ENCODE results near the gene EIF5B.
A peak's percentile ranks its signal among the peaks of the same experiment; 100 is the strongest.
"Not testable (repeated sequence)": the region's sequence is repeated elsewhere in the genome, so short reads cannot be mapped to it uniquely, and the experiment has no call there.

Gene EIF5B

GRCh38 chr2:99337113-99338028 is at the start of gene EIF5B:
Gene EIF5B, plus strand, starts transcription at chr2:99337389. Its CDS starts 166 bp downstream, at chr2:99337555.
- peak; percentile 90 for DNase-seq

GRCh38 chr2:99297994-99298393 is 39.2 kb upstream of the EIF5B start:
- no peak for DNase-seq

- no peak for DNase-seq
Observed at GRCh38 chr2:99299580-99299979, 37.6 kb upstream of the EIF5B start.

GRCh38 chr2:99301097-99301496 is 36.1 kb upstream of the EIF5B start, which contains the start of gene LYG1:
Gene LYG1, minus strand, starts transcription at chr2:99301197. Its CDS starts 5,527 bp downstream, at chr2:99295670.
- DNase-seq = not testable (repeated sequence)

- no peak for DNase-seq
Observed at GRCh38 chr2:99317161-99317872, 19.9 kb upstream of the EIF5B start.

GRCh38 chr2:99317873-99318200 is 19.4 kb upstream of the EIF5B start:
- not testable (repeated sequence) for DNase-seq

GRCh38 chr2:99325384-99325783 is 11.8 kb upstream of the EIF5B start:
- DNase-seq = no peak

GRCh38 chr2:99335911-99336803 is 1.0 kb upstream of the EIF5B start, which contains the start of gene TXNDC9:
Gene TXNDC9, minus strand, starts transcription at chr2:99336333. Its CDS starts 3,123 bp downstream, at chr2:99333210.
- DNase-seq = peak; percentile 99

- DNase-seq = peak; percentile 83
Observed at GRCh38 chr2:99336804-99337112, 431 bp upstream of the EIF5B start.

- DNase-seq = peak; percentile 31
Observed at GRCh38 chr2:99338029-99338585, 918 bp downstream of the EIF5B start.

GRCh38 chr2:99340669-99341236 is 3.6 kb downstream of the EIF5B start:
- DNase-seq = no peak

- no peak for DNase-seq
Observed at GRCh38 chr2:99342536-99342935, 5.3 kb downstream of the EIF5B start.

- not testable (repeated sequence) for DNase-seq
Observed at GRCh38 chr2:99345446-99345845, 8.3 kb downstream of the EIF5B start.

- DNase-seq = no peak
Observed at GRCh38 chr2:99346218-99346617, 9.0 kb downstream of the EIF5B start.

GRCh38 chr2:99348173-99348572 is 11.0 kb downstream of the EIF5B start:
- no peak for DNase-seq

GRCh38 chr2:99350194-99350593 is 13.0 kb downstream of the EIF5B start:
- DNase-seq = no peak

GRCh38 chr2:99354070-99354469 is 16.9 kb downstream of the EIF5B start:
- no peak for DNase-seq

- DNase-seq = not testable (repeated sequence)
Observed at GRCh38 chr2:99354825-99355224, 17.6 kb downstream of the EIF5B start.

GRCh38 chr2:99356853-99357252 is 19.7 kb downstream of the EIF5B start:
- no peak for DNase-seq

GRCh38 chr2:99365661-99366060 is 28.5 kb downstream of the EIF5B start:
- DNase-seq = no peak

GRCh38 chr2:99368854-99369253 is 31.7 kb downstream of the EIF5B start:
- DNase-seq = not testable (repeated sequence)

- DNase-seq = no peak
Observed at GRCh38 chr2:99373144-99373543, 36.0 kb downstream of the EIF5B start.

Data from DMS79 treated with DMSO at 0.1 percent for 48 hours (cell line).